ENCODE results near the gene ZNF276.

Gene ZNF276

DNA sequence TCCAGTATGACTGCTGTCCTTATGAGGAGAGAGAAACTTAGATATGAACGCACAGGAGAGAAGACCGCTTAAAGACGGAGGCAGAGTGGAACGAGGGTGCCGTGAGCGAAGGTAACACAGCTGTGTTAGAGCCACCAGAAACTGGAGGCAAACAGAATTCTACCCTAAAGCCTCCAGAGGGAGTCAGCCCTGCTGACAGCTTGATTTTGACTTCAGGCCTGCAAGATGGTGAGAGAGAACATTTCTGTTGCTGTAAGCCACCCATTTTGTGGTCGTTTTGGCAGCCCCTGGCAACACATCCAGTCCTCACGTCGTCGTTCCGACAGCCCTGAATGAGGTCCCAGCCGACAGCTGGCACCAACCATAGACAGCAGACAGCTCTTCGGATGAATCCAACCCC lies 17.1 kb upstream of the ZNF276 start:
- Histone ChIP-seq H3K27ac (replicated peaks) (no peak overlapping the region), H3K27me3 (ENCODE audit: insufficient read depth, poor library complexity, severe bottlenecking) (no peaks in the 10 kb centered on the region), H3K4me3 (replicated peaks; ENCODE audit: insufficient read depth, low read length) (no peak overlapping the region)
- TF ChIP-seq GABPA (IDR thresholded peaks at IDR 0.05; ENCODE audit: low read depth) (no peak), POLR2AphosphoS5 (IDR thresholded peaks at IDR 0.05; ENCODE audit: low read depth) (no peak), SPI1 (IDR thresholded peaks at IDR 0.05; ENCODE audit: borderline replicate concordance, low read depth) (no peak)
- TF ChIP-seq, protein P1, sequence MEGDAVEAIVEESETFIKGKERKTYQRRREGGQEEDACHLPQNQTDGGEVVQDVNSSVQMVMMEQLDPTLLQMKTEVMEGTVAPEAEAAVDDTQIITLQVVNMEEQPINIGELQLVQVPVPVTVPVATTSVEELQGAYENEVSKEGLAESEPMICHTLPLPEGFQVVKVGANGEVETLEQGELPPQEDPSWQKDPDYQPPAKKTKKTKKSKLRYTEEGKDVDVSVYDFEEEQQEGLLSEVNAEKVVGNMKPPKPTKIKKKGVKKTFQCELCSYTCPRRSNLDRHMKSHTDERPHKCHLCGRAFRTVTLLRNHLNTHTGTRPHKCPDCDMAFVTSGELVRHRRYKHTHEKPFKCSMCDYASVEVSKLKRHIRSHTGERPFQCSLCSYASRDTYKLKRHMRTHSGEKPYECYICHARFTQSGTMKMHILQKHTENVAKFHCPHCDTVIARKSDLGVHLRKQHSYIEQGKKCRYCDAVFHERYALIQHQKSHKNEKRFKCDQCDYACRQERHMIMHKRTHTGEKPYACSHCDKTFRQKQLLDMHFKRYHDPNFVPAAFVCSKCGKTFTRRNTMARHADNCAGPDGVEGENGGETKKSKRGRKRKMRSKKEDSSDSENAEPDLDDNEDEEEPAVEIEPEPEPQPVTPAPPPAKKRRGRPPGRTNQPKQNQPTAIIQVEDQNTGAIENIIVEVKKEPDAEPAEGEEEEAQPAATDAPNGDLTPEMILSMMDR (IDR thresholded peaks at IDR 0.05; ENCODE audit: insufficient read depth, low read length), result no peak
- TF ChIP-seq, protein P2, sequence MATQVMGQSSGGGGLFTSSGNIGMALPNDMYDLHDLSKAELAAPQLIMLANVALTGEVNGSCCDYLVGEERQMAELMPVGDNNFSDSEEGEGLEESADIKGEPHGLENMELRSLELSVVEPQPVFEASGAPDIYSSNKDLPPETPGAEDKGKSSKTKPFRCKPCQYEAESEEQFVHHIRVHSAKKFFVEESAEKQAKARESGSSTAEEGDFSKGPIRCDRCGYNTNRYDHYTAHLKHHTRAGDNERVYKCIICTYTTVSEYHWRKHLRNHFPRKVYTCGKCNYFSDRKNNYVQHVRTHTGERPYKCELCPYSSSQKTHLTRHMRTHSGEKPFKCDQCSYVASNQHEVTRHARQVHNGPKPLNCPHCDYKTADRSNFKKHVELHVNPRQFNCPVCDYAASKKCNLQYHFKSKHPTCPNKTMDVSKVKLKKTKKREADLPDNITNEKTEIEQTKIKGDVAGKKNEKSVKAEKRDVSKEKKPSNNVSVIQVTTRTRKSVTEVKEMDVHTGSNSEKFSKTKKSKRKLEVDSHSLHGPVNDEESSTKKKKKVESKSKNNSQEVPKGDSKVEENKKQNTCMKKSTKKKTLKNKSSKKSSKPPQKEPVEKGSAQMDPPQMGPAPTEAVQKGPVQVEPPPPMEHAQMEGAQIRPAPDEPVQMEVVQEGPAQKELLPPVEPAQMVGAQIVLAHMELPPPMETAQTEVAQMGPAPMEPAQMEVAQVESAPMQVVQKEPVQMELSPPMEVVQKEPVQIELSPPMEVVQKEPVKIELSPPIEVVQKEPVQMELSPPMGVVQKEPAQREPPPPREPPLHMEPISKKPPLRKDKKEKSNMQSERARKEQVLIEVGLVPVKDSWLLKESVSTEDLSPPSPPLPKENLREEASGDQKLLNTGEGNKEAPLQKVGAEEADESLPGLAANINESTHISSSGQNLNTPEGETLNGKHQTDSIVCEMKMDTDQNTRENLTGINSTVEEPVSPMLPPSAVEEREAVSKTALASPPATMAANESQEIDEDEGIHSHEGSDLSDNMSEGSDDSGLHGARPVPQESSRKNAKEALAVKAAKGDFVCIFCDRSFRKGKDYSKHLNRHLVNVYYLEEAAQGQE (IDR thresholded peaks at IDR 0.05; ENCODE audit: insufficient replicate concordance, low read depth), result no peak
- DNase-seq (ENCODE audit: low read depth in 1 of 2, low spot score in 1 of 2), result no peak

DNA sequence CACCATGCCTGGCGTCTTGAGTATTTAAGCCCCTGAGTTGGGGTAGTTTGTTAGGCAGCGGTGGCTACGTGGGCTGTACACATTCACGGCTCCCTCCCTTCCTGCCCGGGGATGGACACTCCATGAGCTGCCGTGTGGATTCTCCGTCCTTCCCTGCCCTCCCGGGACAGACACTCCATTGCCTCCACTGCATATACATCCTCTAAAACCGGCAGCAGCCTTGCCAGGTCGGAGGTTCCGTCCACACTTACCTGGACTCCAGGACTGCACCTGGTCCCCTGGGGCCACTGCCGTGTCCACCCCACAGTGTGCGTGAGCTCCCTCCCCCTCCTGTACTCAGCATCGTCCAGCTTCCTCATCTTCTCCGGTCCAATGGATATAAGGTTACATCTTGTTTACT lies 16.3 kb upstream of the ZNF276 start:
- no peak overlapping the region for H3K27ac ChIP-seq (replicated peaks)
- TF ChIP-seq, protein P2 (IDR thresholded peaks at IDR 0.05; ENCODE audit: insufficient replicate concordance, low read depth), result no peak
- TF ChIP-seq POLR2AphosphoS5 (IDR thresholded peaks at IDR 0.05; ENCODE audit: low read depth) (no peak), GABPA (IDR thresholded peaks at IDR 0.05; ENCODE audit: low read depth) (no peak), SPI1 (IDR thresholded peaks at IDR 0.05; ENCODE audit: borderline replicate concordance, low read depth) (no peak)
- TF ChIP-seq, protein P1 (IDR thresholded peaks at IDR 0.05; ENCODE audit: insufficient read depth, low read length), result no peak
- no peak for DNase-seq (ENCODE audit: low read depth in 1 of 2, low spot score in 1 of 2)

DNA sequence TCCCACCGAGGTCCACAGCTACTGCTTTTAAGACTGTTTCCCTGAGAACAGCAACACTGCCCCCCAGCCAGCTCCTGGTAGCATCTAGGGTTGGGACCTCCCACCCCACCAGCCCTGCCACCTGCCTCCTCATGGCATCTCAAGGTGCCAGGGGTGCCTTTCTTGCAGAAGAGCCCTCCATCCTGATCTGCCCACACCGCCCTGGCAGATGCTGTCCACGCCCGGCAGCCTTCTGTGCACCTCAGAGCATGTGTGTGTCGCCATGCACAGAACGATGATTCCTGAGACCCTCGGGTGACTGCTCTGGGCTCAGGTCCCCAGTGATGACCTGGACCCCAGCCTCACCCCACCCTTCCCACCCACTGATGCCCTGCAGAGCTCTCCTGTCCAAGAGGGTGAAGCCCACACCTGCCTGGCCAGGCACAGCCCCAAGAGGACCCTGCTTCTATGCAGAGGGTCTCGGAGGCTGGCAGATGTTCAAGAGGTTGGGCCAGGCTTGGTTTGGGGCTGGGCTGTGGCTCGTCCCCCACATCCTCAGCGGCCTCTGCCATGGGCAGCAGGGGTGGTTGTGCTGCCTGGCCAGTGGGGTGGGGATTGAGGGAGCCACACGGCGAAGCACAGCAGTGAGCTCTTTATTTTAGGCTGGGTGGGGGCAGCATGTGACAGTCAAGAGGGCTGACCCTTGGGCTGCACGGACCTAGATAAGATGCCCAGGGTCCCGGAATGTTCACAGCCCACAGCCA lies 14.6 kb upstream of the ZNF276 start:
- Histone ChIP-seq H3K27ac (replicated peaks) (no peak overlapping the region), H3K27me3 (ENCODE audit: insufficient read depth, poor library complexity, severe bottlenecking) (no peaks in the 10 kb centered on the region), H3K4me3 (replicated peaks; ENCODE audit: insufficient read depth, low read length) (no peak overlapping the region)
- DNase-seq (ENCODE audit: low read depth in 1 of 2, low spot score in 1 of 2), result no peak
- TF ChIP-seq, protein P2 (IDR thresholded peaks at IDR 0.05; ENCODE audit: insufficient replicate concordance, low read depth), result no peak
- TF ChIP-seq POLR2AphosphoS5 (IDR thresholded peaks at IDR 0.05; ENCODE audit: low read depth) (no peak), SPI1 (IDR thresholded peaks at IDR 0.05; ENCODE audit: borderline replicate concordance, low read depth) (no peak), GABPA (IDR thresholded peaks at IDR 0.05; ENCODE audit: low read depth) (no peak)
- TF ChIP-seq, protein P1 (IDR thresholded peaks at IDR 0.05; ENCODE audit: insufficient read depth, low read length), result no peak

More for the DNA sequence above, 16.3 kb upstream of the ZNF276 start:
- Histone ChIP-seq H3K4me3 (replicated peaks; ENCODE audit: insufficient read depth, low read length) (no peak overlapping the region), H3K27me3 (ENCODE audit: insufficient read depth, poor library complexity, severe bottlenecking) (no peaks in the 10 kb centered on the region)
